Retinal pigment epithelial cell (primary cell): ENCODE data around the gene EPB41L4A.

ENCODE experiments used
- DNase-seq: peaks from one replicate; pipeline ENCODE4 v3.0.0-alpha.2; 2010; ENCODE audit warnings: low read depth
- H3K4me3 ChIP-seq: 2 replicates; pipeline ENCODE4 v1.5.1; 2011; ENCODE audit warnings: mild to moderate bottlenecking, low read length, control low read depth, moderate library complexity
- TF ChIP-seq, protein P1 (sequence below): conservative IDR thresholded peaks from 2 replicates; pipeline ENCODE4 v1.5.1; 2011; ENCODE audit warnings: low read depth, low read length, control low read depth, inconsistent platforms

EPB41L4A gene

DNA sequence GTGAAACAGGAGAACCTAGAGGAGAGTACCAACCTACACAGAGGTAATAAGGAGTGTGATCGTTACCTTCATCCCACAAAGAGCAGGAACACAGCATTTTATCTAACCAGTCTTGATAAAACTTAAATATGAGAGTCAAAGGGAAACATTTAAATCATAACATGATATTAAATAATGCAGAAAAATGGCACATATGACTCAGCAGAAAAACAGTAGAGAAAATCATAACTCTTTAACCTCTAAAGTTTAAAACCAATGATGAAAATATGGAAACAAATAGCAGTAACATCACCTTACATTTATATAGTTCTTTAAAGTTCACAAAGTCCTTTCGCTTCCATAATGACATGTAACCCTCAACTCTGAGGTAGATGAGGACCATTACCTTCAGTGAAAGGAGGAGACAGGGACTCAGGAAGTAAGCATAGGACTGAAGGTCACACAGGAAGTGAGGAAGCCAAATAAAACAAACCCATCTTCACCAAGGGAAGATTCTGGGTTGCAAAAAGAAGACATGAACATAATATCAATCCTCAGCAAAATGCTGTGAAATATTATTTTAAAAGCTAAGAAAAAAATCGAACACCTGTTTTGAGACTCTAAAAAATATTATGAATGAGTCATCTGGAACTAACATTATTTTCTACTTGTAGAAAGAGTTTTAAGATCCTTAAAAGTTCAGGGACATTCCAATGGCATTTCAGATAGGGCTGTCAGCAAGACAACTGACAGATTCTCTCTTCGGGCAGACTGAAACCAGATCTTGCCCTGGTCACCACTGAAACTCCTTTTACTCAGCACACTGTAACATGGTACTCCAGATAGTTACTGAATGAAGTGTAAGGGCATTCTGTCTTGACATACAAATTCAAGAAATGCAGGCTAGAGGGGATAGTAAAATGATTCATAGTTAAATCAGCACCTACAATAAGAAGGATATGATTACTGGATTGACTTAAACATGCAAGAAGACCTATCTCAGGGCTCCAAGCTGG, 148.5 kb downstream of the EPB41L4A start:
- TF ChIP-seq, protein P1, sequence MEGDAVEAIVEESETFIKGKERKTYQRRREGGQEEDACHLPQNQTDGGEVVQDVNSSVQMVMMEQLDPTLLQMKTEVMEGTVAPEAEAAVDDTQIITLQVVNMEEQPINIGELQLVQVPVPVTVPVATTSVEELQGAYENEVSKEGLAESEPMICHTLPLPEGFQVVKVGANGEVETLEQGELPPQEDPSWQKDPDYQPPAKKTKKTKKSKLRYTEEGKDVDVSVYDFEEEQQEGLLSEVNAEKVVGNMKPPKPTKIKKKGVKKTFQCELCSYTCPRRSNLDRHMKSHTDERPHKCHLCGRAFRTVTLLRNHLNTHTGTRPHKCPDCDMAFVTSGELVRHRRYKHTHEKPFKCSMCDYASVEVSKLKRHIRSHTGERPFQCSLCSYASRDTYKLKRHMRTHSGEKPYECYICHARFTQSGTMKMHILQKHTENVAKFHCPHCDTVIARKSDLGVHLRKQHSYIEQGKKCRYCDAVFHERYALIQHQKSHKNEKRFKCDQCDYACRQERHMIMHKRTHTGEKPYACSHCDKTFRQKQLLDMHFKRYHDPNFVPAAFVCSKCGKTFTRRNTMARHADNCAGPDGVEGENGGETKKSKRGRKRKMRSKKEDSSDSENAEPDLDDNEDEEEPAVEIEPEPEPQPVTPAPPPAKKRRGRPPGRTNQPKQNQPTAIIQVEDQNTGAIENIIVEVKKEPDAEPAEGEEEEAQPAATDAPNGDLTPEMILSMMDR: no peak
- DNase-seq: no peak
- no peak overlapping the region for H3K4me3 ChIP-seq

DNA sequence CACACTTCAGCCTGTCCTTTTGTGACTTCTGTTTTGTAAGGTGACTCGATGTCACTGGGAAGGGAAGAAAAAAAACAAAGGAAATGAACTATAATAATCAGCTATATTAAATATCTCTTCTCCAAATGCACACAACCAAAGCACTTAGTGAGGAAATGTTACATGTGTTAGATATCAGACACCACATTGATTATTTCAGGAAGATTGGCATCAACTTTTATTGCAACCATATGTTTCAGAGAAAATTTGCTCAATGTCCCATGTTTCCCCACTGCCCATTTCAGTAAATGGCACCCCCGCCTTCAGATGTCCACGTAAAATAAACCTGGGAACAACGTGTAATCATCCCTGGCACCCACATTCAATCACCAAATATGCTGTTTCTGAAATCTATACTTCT, 151.8 kb downstream of the EPB41L4A start:
- TF ChIP-seq, protein P1: no peak
- DNase-seq: no peak
- no peak overlapping the region for H3K4me3 ChIP-seq

DNA sequence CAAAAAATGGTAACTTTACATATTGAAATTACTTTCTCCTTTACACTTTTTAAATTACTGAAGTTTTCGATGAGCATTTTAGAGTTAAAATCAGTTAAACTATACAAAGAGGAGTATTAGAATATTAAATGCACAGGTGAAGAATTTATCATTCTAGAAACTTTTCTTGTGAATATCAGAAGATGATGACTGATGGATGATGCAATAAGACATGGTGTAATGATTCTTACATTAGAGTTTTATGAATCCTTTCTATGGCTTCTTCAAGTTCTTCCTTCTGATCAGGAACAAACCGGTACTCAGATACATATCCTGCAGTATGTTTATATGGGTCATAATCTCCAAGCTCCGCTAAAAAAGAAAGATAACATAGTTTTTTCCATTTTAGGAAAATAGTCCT, 154.4 kb downstream of the EPB41L4A start:
- no peak for DNase-seq
- TF ChIP-seq, protein P1: no peak
- H3K4me3 ChIP-seq: no peak overlapping the region

DNA sequence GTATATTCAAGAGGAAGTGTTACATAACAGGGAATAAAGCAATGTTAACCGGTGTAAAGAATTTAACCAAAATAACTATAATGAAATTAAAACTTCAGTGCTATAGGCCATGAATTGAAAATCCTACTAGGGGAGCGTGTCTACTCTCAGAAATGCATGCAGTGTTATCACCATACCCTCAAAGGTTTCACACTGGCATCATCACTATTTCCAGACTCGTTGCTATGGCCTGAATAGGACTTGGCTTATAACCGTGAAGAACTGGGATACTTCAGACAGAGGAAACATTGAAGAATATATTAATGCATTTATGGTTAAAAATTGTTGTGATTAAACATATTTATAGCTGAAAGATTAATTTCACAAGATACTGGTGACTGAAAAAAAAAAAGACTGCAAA, 154.9 kb downstream of the EPB41L4A start:
- TF ChIP-seq, protein P1: no peak
- H3K4me3 ChIP-seq: no peak overlapping the region
- no peak for DNase-seq

DNA sequence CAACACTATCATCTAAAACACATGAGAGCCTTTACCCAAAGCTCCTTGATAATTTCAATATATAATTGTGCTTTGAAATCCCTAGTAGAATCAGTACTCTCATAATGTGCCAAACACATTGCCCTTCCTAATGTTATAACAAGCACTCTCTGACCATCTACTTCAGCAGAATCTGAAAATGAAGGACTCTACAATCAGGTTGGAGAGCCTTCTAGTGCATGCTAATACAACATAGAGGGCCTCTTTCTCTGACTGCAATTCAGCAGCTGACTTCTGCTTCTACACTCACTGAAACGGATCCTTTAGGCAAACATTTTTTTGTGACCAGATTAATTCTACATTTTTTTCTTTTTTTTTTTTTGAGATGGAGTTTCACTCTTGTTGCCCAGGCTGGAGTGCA, 155.6 kb downstream of the EPB41L4A start:
- TF ChIP-seq, protein P1: no peak
- H3K4me3 ChIP-seq: no peak overlapping the region
- no peak for DNase-seq

DNA sequence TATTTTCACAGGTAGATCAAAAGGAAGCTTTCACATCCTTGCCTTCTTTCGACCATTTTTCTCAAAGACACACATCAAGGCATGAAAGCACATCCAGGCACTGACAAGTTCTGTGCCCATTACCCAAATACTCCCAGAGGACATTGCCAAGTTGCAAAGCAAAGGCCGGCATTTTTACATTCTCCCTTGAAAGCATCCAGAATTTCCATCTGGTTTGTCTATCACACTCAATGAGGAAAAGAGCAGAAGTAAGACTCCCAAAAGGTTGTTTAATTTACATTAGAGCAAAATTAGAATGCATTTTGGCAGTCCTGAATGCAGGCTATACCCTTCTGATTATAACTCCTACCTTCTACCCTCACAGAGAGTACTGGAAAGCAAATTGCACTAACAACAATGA, 160.5 kb downstream of the EPB41L4A start:
- DNase-seq: no peak
- TF ChIP-seq, protein P1: no peak
- H3K4me3 ChIP-seq: no peak overlapping the region

DNA sequence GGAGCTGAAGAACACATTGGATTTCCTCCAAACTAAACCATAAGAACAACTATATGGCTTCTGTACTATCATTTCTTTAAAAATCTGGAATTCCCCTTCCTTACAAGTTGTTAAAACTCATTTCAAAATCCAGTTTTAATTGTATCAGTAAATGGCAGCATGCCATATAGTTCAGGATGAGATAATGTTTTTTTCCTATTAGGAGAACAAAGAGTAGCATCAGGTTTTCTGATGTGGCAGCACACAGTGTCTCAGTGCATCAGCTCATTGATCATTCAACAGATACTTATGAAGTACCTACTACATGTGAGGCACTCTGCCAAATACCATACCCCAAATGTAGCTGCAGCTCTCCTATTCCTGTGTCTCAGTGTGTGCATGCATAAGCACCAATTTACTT, 161.1 kb downstream of the EPB41L4A start:
- no peak overlapping the region for H3K4me3 ChIP-seq
- no peak for DNase-seq
- TF ChIP-seq, protein P1: no peak
